ENCODE results near the gene RANBP10. TPM values are rescaled to one million over a fixed set of nuclear protein-coding genes. Genes with fewer than 3 reads are reported as not detected.

The RANBP10 gene
- total and polyA plus RNA-seq, 3 donors from 2014 or later = 23.0 to 25.2 (median 23.5) TPM

- WGBS, 2 donors = 90 to 96% methylated on average over 3 of the region's 3 CpGs
- no peaks in the 10 kb centered on the region for H3K36me3 ChIP-seq (ENCODE audit: low read depth, missing control alignments)
- H3K27me3 ChIP-seq = no peaks in the 10 kb centered on the region
- H3K9me3 ChIP-seq = no peaks in the 10 kb centered on the region
- H3K4me1 ChIP-seq = peaks cover 12% of the 10 kb centered on the region
- H3K4me3 ChIP-seq = no peak overlapping the region
- DNase-seq = no peak
- no peak for TF ChIP-seq CTCF (IDR thresholded peaks at IDR 0.05)
- no peak for TF ChIP-seq POLR2A (IDR thresholded peaks at IDR 0.05)
- no peak overlapping the region for H3K27ac ChIP-seq
- intact Hi-C loops (cut with DNase I; ENCODE audit: low total_unique reads) = no loop called here
Measured at GRCh38 chr16:67803894-67804293, 2.5 kb downstream of the RANBP10 start.

- H3K36me3 ChIP-seq (ENCODE audit: low read depth, missing control alignments) = no peaks in the 10 kb centered on the region
- no peak for TF ChIP-seq POLR2A (IDR thresholded peaks at IDR 0.05)
- TF ChIP-seq CTCF (IDR thresholded peaks at IDR 0.05) = no peak
- no peak for DNase-seq
- 95 to 100% methylated on average over 2 of the region's 2 CpGs for WGBS, 2 donors
- H3K4me3 ChIP-seq = no peak overlapping the region
- H3K9me3 ChIP-seq = no peaks in the 10 kb centered on the region
- peaks cover 12% of the 10 kb centered on the region for H3K4me1 ChIP-seq
- H3K27me3 ChIP-seq = no peaks in the 10 kb centered on the region
- no peak overlapping the region for H3K27ac ChIP-seq
- intact Hi-C loops (cut with DNase I; ENCODE audit: low total_unique reads) = no loop called here
Measured at GRCh38 chr16:67801883-67802282, 4.5 kb downstream of the RANBP10 start.

GRCh38 chr16:67801241-67801640 lies 5.1 kb downstream of the RANBP10 start:
- 95 to 100% methylated on average over 1 of the region's 1 CpG for WGBS, 2 donors
- Histone ChIP-seq H3K36me3 (ENCODE audit: low read depth, missing control alignments) (no peaks in the 10 kb centered on the region), H3K27me3 (no peaks in the 10 kb centered on the region), H3K27ac (no peak overlapping the region), H3K4me3 (no peak overlapping the region), H3K4me1 (peaks cover 12% of the 10 kb centered on the region), H3K9me3 (no peaks in the 10 kb centered on the region)
- TF ChIP-seq CTCF (IDR thresholded peaks at IDR 0.05) (no peak), POLR2A (IDR thresholded peaks at IDR 0.05) (no peak)
- intact Hi-C loops (cut with DNase I; ENCODE audit: low total_unique reads) = no loop called here
- DNase-seq = no peak

GRCh38 chr16:67800338-67800926 lies 5.9 kb downstream of the RANBP10 start:
- no peak for TF ChIP-seq CTCF (IDR thresholded peaks at IDR 0.05)
- TF ChIP-seq POLR2A (IDR thresholded peaks at IDR 0.05) = no peak
- Histone ChIP-seq H3K4me1 (peaks cover 8% of the 10 kb centered on the region), H3K27me3 (no peaks in the 10 kb centered on the region), H3K4me3 (no peak overlapping the region), H3K36me3 (ENCODE audit: low read depth, missing control alignments) (no peaks in the 10 kb centered on the region), H3K9me3 (no peaks in the 10 kb centered on the region), H3K27ac (no peak overlapping the region)
- WGBS, 2 donors = 81 to 92% methylated on average over 7 of the region's 7 CpGs
- intact Hi-C loops (cut with DNase I; ENCODE audit: low total_unique reads) = no loop called here
- no peak for DNase-seq

GRCh38 chr16:67796099-67796718 lies 10.2 kb downstream of the RANBP10 start:
- Histone ChIP-seq H3K27me3 (no peaks in the 10 kb centered on the region), H3K9me3 (no peaks in the 10 kb centered on the region), H3K4me1 (peaks cover 4% of the 10 kb centered on the region), H3K27ac (no peak overlapping the region), H3K4me3 (no peak overlapping the region), H3K36me3 (ENCODE audit: low read depth, missing control alignments) (no peaks in the 10 kb centered on the region)
- TF ChIP-seq POLR2A (IDR thresholded peaks at IDR 0.05) (no peak), CTCF (IDR thresholded peaks at IDR 0.05) (no peak)
- WGBS, 2 donors = 100% methylated on average over 5 of the region's 5 CpGs
- DNase-seq = no peak
- intact Hi-C loops (cut with DNase I; ENCODE audit: low total_unique reads) = no loop called here

Data from testis (tissue), 3 donors.